ENCODE measurements around the gene CFAP52. TPM values are rescaled to one million over a fixed set of nuclear protein-coding genes. Genes with fewer than 3 reads are reported as not detected.
"Not testable (repeated sequence)": the region's sequence is repeated elsewhere in the genome, so short reads cannot be mapped to it uniquely, and the experiment has no call there.

The CFAP52 gene
- total RNA-seq, 1 experiment from 2014 or later = not detected

GRCh38 chr17:9594065-9594464, 17.6 kb downstream of the CFAP52 start:
- Histone ChIP-seq H4K8ac (replicated peaks; ENCODE audit: insufficient read length, low read depth, low read length) (no peak overlapping the region), H2AFZ (ENCODE audit: low read length) (no peak overlapping the region), H4K5ac (ENCODE audit: insufficient read length, low read depth, low read length) (no peak overlapping the region), H3K4me2 (ENCODE audit: insufficient read depth, insufficient read length, low read length) (no peak overlapping the region), H3K9me3 (ENCODE audit: control insufficient read depth, low read depth, low read length) (no peaks in the 10 kb centered on the region), H3K27me3 (ENCODE audit: insufficient read depth, low read length) (no peaks in the 10 kb centered on the region), H3K23ac (ENCODE audit: insufficient read length, low read depth, low read length) (no peak overlapping the region), H3K23me2 (ENCODE audit: insufficient read length, low read depth, low read length, poor library complexity, severe bottlenecking) (no peaks in the 10 kb centered on the region), H4K20me1 (ENCODE audit: control insufficient read depth, insufficient read depth, insufficient read length) (no peaks in the 10 kb centered on the region), H2BK20ac (ENCODE audit: low read depth, low read length, poor library complexity, severe bottlenecking) (no peak overlapping the region), H3K79me2 (ENCODE audit: insufficient read depth, low read length) (no peaks in the 10 kb centered on the region), H2AK5ac (ENCODE audit: insufficient read length, low read length) (no peak overlapping the region), H4K91ac (ENCODE audit: insufficient read length, low read depth, low read length) (no peak overlapping the region), H3K18ac (ENCODE audit: insufficient read length, low read depth, low read length) (no peak overlapping the region), H3K79me1 (ENCODE audit: insufficient read depth, low read depth, low read length, poor library complexity, severe bottlenecking) (no peaks in the 10 kb centered on the region), H3K4ac (ENCODE audit: low read depth, low read length) (no peak overlapping the region), H2BK12ac (ENCODE audit: insufficient read length, low read depth, low read length) (no peak overlapping the region), H3K27ac (ENCODE audit: insufficient read length, low read depth, low read length) (no peak overlapping the region), H3K14ac (ENCODE audit: insufficient read depth, low read length) (no peak overlapping the region), H3K56ac (ENCODE audit: insufficient read length, low read depth, low read length) (no peak overlapping the region), H2BK120ac (ENCODE audit: low read depth, low read length, poor library complexity, severe bottlenecking) (no peak overlapping the region), H2BK15ac (ENCODE audit: low read depth, low read length) (no peak overlapping the region), H3K9ac (ENCODE audit: extremely low read depth, insufficient read length, low read length) (no peak overlapping the region), H3K4me1 (ENCODE audit: insufficient read depth, low read length) (no peaks in the 10 kb centered on the region), H3T11ph (ENCODE audit: low read length) (no peak overlapping the region), H2BK5ac (ENCODE audit: insufficient read length, low read length) (no peak overlapping the region)
- Mint-ChIP-seq H3K36me3 (ENCODE audit: insufficient read depth in 1 of 3, low read depth in 3 of 3) (no peaks in the 10 kb centered on the region), H3K27me3 (ENCODE audit: low read depth) (no peaks in the 10 kb centered on the region), H3K4me1 (no peaks in the 10 kb centered on the region), H3K27ac (no peak overlapping the region; a peak in 1 of 7 replicates), H3K4me3 (no peak overlapping the region), H3K9me3 (peaks cover 0 to 2% of the 10 kb centered on the region in 2 experiments; a peak in 2 of 5 replicates)
- DNase-seq = no peak
- WGBS (ENCODE audit: extremely low coverage, insufficient read length, low lambda C conversion rate) = no CpG with 5 or more reads among the region's 6 CpGs
- no peak for TF ChIP-seq CTCF (conservative IDR thresholded peaks at IDR 0.05)

GRCh38 chr17:9597638-9598037, 21.2 kb downstream of the CFAP52 start:
- not testable (repeated sequence) for H3K9me3 ChIP-seq (ENCODE audit: control insufficient read depth, low read depth, low read length); H3K4me1 ChIP-seq (ENCODE audit: insufficient read depth, low read length); H2AFZ ChIP-seq (ENCODE audit: low read length); H4K5ac ChIP-seq (ENCODE audit: insufficient read length, low read depth, low read length); H3K27ac ChIP-seq (ENCODE audit: insufficient read length, low read depth, low read length); H3K4ac ChIP-seq (ENCODE audit: low read depth, low read length); H3K4me3 Mint-ChIP-seq; H3K23ac ChIP-seq (ENCODE audit: insufficient read length, low read depth, low read length); H4K8ac ChIP-seq (replicated peaks; ENCODE audit: insufficient read length, low read depth, low read length); H2BK20ac ChIP-seq (ENCODE audit: low read depth, low read length, poor library complexity, severe bottlenecking); H4K20me1 ChIP-seq (ENCODE audit: control insufficient read depth, insufficient read depth, insufficient read length); H3K79me2 ChIP-seq (ENCODE audit: insufficient read depth, low read length); H3K14ac ChIP-seq (ENCODE audit: insufficient read depth, low read length); H2BK15ac ChIP-seq (ENCODE audit: low read depth, low read length); H3K18ac ChIP-seq (ENCODE audit: insufficient read length, low read depth, low read length); H3K27me3 Mint-ChIP-seq (ENCODE audit: low read depth); H3T11ph ChIP-seq (ENCODE audit: low read length); H3K56ac ChIP-seq (ENCODE audit: insufficient read length, low read depth, low read length); H3K4me1 Mint-ChIP-seq; H4K91ac ChIP-seq (ENCODE audit: insufficient read length, low read depth, low read length); H3K23me2 ChIP-seq (ENCODE audit: insufficient read length, low read depth, low read length, poor library complexity, severe bottlenecking); H3K9ac ChIP-seq (ENCODE audit: extremely low read depth, insufficient read length, low read length); H2BK120ac ChIP-seq (ENCODE audit: low read depth, low read length, poor library complexity, severe bottlenecking); H2BK5ac ChIP-seq (ENCODE audit: insufficient read length, low read length); DNase-seq; H2BK12ac ChIP-seq (ENCODE audit: insufficient read length, low read depth, low read length); H3K36me3 Mint-ChIP-seq (ENCODE audit: insufficient read depth in 1 of 3, low read depth in 3 of 3); H3K27ac Mint-ChIP-seq; H3K27me3 ChIP-seq (ENCODE audit: insufficient read depth, low read length); H3K4me2 ChIP-seq (ENCODE audit: insufficient read depth, insufficient read length, low read length); H3K9me3 Mint-ChIP-seq; H3K79me1 ChIP-seq (ENCODE audit: insufficient read depth, low read depth, low read length, poor library complexity, severe bottlenecking); H2AK5ac ChIP-seq (ENCODE audit: insufficient read length, low read length)
- WGBS (ENCODE audit: extremely low coverage, insufficient read length, low lambda C conversion rate) = no CpG with 5 or more reads among the region's 5 CpGs

Measured in H9 (cell line).